GOT3 (cell line): ENCODE measurements around the gene P2RX2.
"Not testable (repeated sequence)": the region's sequence is repeated elsewhere in the genome, so short reads cannot be mapped to it uniquely, and the experiment has no call there.

Experiments used
- DNase-seq: peaks from one replicate; lab custom pipeline; 2025; ENCODE audit warnings: mixed read lengths; lab: John Stamatoyannopoulos, UW

The P2RX2 gene

DNA sequence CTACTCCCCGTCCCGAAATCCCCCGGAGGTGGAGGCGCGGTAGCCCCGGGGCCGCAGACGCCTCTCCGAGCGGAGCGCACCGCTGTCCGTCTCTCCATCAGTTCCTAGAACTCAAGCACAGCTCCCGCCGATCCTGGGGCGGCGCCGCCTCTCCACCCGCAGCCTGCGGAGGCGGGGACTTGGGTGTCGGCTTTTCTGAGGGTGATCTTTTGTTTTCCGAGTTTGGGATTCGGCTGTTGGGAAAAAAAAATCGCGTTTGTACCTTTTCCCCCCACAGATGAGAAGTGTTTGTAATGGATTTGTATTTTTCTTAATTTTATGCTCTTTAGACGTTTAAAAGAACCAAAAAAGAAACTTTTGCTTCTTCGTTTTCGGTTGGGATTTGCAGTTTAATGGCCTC is 34.8 kb upstream of the P2RX2 start:
- DNase-seq = no peak

DNA sequence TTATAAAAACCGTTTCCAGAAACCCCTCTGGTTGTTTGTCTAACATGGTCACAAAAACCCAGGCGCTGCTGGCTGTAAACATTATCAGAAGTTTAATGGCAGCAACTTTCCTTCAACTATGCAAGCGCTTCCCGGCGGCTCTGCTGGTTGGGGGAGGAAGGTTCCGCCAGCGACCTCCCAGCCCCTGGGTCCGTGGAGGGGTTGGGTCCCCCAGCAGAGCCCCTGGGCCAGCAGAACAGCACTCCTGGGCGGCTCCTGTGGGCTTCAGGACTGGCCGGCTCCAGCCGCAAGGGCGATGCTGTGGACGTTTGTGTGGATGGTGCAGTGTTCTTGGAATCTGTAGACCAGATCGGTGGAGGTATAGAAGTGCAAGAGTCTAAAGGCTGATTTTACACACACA is 34.1 kb upstream of the P2RX2 start:
- no peak for DNase-seq

DNA sequence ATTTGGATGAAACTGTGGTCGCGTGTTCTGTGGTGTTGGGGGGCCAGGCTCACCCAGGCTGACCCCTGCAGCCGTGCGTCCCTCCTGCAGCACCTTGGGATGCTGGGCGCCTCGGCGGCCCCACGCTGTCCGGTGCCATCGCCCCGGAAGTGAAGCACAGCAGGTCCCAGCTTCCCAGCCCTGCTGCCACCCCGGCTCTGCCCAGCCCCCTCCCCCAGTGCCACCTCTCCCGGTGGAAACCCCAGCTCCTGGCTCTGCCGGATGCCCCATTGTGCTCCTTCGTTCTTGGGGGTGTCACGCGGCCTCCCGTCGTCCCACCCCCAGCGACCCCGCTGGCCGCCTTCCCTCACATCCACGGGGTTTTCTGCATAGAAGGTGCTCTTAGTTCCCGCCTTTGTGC is 33.4 kb upstream of the P2RX2 start:
- no peak for DNase-seq

DNA sequence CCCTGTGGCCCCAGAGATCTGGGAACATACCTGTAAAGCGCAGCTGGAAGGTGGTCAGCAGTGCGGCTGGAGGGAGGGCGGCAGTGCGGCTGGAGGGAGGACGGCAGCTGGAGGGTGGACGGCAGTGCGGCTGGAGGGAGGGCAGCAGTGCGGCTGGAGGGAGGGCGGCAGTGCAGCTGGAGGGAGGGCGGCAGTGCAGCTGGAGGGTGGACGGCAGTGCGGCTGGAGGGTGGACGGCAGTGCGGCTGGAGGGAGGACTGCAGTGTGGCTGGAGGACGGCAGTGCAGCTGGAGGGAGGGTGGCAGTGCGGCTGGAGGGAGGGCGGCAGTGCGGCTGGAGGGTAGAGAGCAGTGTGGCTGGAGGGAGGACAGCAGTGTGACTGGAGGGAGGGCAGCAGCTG is 31.6 kb upstream of the P2RX2 start:
- DNase-seq = no peak

DNA sequence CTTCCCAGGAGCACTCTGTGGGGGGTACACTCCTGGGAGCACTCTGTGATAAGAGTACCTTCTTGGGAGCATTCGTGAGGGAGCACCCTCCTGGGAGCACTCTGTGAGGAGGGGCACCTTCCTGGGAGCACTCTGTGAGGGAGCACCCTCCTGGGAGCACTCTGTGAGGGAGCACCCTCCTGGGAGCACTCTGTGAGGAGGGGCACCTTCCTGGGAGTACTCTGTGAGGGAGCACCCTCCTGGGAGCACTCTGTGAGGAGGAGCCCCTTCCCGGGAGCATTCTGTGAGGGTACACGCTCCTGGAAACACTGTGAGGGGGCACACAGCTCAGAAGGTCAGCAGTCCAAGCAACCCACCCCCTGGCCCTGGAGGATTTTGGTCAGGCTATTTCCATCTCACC is 30.8 kb upstream of the P2RX2 start:
- no peak for DNase-seq

DNA sequence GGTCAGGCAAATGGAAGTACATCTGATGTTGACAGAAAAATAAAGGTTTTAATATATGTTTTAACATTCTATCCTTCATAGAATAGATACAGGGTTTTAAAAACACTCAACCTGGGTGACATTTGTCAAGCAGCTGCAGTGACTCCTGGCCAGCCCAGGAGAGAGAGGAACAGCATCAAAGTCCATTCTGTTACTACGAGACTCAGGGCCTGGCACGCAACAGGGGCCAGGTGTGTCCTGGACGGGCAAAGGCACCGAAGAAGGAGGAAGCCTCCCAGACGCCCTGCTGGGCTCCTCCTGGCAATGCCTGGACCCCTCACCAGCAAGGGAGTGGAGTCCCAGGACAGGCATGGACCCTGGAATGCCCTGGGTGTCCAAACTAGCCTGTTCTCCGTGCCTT is 30.3 kb upstream of the P2RX2 start:
- no peak for DNase-seq

DNA sequence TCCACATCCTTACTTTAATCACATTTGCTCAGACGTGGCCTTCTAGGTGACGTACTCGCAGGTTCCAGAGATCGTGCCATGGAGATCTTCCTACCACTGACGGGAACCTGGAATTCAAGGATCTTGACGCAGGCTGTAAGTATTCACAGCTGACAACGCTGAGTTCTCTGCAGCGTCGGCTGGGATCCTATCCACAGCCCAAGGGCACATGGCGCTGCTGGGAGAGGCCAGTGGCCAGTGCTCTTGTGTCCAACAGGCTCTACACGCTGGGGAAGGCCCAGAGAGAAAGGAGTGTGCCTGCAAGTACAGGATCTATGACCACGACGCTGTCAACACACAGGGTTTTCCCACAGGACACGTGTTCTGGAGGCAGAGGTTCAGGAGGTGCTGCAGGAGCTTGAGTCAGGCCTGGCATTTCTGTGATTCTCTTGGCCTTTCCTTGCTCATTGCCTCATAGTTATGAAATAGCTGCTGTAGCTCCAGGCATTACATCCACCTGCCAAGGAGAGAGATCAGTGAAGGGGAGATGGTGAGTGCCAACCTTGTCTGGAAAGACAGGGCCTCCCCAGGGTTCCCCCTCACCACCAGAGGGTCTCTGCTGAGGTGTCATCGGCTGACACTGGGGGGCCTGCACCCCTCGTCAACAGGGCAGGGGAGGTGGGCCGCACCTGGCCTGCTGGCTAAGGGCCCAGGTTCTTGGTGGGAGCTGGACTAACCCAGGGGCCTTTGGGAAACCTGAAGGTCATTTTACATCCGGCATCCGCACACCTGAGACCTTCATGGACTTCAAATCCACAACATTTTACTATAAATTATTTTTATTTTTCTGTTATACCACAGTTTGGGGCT is 29.5 kb upstream of the P2RX2 start:
- DNase-seq = no peak

DNA sequence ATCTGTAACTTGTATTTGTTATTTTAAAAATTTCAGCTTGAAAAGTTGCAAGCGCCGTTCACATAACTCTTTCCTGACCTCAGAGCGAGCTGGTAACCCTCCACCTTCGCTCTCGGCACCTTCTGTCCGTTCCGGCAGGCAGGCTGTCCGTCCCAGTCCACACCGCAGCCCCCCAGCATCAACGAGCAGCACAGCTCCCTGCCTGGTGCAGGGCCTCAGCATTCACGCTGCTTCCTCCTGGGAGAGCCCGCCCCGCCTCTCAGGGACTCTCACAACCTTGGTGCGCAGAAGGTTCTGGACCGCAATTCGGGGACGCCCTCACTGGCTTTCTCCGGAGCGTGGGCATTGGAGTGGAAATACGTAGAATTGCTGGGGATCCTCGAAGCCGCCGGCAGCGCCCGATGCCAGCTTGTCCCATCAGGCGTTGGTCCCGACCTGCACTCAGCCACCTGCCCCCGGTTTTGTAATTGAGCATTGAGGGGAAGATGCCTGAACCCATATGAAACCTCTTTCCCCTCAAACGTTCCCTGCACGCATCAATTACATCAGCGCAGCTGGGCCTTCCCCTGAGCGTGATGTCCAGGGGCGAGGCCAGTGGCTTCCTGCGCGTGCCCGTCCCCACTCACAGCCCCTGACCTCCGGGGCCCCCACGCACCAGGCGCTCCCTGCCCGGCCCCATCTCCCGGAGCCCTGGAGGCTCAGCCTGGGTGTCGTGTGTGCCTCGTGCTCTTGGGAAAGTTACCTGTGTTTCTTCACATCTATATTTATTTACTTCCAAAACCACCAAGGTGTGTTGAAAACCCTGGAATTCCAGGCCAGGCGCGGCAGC is 27.3 kb upstream of the P2RX2 start:
- no peak for DNase-seq

DNA sequence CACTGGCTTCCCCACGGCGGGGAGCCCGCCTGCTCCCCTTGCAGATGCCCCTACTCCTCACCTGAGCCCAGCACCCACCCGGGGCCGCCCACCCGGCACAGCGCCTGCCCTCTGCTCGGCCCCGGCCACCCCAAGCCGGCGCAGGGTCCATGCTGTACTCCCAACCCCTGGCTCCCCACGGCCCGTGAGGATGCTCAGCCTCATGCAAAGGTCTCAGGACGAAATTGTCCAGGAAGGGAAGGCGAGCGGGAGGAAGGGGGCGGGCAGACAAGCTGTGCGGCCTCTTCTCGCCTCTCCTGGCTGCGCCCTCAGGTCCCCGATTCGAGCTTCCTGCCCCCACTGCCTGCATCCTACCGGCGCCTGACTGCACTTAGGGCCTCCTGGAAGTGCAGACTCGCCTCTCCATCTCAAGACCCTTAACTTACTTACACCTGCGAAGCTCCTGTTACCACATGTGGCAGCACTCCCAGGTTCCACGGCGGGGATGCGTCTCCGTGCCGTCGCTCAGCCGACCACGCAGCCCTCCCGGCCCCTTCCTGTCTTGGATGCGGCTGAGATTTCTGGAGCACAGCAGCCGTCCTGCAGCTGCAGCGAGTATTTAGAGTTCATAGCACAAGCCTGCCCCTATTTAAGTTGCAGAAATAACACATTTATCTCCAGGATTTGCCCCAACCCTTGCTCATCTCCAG is 26.1 kb upstream of the P2RX2 start:
- no peak for DNase-seq

DNA sequence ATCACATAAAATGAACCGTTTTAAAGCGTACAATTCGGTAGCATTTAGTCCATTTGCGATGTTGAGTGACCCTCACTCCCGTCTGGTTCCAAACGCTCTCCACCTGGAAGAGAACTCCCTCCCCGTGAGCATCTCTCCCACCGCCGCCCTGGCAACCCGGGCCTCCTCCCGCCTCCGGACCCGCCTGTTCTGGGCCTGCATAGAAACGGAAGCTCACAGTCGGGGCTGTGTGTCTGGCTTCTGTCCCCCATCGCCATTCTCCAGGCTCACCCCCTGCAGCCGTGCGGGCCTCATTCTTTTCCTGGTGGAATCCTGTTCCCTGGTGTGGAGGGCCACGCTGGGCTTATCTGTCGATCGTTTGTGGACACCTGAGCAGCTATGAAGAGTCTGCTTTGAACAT is 25.5 kb upstream of the P2RX2 start:
- DNase-seq = no peak

DNA sequence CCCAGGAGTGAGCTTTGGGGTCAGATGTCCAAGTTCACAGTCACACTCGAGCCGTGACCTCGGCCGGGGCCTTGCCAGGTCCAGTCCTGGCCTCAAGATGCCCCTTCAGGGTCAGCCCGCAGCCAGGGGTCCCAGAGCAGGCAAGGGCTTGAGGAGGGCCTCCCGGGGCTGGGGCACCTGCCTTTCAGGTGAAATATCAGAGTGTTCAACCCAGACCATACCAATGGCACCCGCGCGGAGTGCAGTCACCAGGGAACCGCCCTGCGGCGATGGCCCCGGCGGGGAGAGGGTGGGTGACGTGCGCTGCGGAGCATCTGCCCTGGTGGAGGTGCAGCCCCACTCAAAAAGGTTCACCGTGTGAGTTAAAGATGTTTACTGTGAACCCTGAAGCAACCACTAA is 25.1 kb upstream of the P2RX2 start:
- no peak for DNase-seq

DNA sequence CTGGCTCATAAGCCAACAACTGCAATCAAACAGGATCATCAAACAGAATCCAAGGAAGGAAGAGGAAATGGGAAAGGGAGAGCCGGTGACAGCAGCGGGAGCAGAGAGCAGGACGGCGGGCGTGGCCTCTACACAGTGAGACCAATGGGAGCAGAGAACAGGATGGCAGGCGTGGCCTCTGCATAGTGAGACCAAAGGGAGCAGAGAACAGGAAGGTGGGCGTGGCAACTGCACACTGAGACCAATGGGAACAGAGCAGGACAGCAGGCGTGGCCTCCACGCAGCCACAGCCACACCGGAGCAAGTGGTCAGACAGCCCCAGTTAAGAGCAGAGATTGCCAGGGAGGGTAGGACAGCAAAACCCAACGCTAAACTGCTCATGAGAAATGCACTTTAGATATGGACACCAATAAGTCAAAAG is 24.6 kb upstream of the P2RX2 start:
- no peak for DNase-seq

DNA sequence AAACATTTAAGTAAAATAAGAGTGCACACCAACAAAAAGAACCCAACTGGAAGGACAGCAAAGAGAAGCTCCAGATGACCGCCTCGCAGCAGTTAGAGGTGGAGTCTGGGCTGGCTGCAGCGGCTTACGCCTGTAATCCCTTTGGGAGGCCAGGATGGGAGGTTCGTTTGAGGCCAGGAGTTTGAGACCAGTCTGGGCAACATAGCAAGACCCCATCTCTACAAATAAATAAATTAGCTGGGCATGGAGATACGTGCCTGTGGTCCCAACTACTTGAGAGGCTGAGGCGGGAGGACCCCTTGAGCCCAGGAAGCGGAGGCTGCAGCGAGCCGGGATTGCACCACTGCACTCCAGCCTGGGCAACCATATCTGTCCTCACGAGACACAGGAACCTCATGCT is 23.4 kb upstream of the P2RX2 start:
- DNase-seq = no peak

DNA sequence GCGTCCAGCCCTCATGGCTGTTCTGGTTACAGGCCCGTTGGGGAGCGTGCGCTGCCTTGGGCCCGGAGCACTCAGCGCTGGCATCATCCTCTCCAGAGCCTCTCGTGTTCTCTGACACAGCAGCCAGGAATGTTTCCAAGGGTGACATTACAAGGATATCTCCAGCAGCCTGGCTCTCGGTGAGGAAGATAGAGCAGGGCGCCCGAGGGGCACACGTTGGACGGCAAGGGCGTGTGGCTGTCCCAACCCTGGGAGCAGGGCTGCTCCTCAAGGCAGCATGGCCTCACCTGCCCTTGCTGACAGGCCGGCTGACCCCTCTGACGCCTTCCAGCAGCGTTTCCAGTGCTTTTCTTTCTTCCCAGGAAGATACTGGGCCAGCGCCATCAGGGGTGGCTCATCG is 22.6 kb upstream of the P2RX2 start:
- no peak for DNase-seq

DNA sequence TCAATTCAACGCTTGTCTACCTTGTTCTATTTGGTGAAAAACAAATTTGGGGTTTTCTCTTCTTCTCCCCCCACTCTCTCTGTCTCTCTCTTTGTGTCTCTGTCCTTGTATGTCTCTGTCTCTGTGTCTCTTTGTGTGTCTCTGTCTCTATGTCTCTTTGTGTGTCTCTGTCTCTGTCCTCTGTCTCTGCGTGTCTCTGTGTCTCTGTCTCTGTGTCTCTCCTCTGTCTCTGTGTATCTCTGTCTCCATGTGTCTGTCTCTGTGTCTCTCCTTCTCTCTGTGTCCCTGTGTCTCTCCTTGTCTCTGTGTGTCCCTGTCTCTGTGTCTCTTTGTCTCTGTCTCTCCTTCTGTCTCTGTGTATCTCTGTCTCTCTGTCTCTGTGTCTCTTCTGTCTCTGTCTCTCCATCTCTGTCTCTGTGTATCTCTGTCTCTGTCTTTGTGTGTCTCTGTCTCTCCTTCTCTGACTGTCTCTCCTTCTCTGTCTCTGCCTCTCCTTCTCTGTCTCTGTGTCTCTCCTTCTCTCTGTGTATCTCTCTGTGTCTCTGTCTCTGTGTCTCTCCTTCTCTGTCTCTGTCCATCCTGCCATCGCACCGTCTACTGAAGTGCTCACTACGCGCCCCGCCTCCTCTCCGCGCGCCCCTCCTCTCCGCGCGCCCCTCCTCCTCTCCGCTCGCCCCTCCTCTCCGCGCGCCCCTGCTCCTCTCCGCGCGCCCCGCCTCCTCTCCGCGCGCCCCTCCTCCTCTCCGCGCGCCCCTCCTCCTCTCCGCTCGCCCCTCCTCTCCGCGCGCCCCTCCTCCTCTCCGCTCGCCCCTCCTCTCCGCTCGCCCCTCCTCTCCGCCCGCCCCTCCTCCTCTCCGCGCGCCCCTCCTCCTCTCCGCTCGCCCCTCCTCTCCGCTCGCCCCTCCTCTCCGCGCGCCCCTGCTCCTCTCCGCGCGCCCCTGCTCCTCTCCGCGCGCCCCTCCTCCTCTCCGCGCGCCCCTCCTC is 21.0 kb upstream of the P2RX2 start:
- DNase-seq = no peak

DNA sequence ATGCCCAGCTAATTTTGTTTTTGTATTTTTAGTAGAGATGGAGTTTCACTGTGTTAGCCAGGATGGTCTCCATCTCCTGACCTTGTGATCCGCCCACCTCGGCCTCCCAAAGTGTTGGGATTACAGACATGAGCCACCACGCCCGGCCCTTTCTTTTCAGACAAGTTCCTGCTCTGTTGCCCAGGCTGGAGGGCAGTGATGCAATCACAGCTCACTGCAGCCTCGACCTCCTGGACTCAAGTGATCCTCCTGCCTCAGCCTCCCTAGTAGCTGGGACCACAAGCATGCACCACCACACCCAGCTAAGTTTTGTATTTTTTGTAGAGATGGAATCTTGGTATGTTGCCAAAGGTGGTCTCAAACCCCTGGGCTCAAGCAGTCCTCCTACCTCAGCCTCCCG is 19.1 kb upstream of the P2RX2 start:
- DNase-seq = not testable (repeated sequence)

DNA sequence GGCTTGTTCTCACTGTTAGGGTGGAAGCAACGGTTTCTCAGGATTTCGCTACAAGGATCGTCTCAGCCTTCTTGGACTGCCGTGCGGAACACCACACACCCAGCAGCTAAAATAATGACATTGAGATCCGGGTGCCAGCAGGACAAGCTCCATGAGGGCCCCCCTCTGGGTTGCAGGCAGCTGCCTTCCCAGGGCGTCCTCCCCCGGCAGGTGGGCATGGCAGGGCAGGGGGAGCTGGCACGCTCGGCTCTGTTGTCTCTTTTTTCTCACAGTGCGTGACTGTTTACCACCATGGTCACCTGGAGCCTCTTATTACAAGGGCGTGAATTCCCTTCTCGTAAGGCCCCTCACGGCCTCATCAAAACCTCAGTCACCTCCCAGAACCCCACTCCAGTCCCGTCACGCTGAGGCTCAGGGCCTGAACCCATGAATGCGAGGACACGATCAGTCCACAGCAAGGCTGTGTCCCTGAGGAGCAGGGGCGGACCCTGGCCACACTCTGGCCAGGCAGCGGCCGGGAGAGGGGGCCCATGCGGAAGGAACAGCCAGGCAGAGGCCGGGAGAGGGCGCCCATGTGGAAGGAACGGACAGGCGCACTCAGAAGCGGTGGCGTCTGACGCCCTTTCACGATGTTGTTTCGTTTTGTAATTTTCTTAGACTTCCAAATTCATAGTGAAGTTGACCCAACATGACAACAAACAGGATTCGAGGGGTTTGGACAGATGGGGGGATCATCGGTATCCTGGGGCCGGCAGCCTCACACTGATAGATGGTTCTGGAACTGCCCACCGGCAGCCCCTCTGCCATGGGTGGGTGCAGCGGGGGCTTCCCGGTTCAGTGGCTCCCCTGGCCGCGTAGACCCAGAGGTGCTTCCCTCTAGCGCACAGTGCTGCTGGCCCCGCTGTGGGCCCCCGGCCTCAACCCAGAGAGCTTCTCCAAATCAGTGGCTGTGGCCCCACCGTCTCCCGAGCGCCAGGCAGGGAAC is 18.2 kb upstream of the P2RX2 start:
- DNase-seq = no peak

DNA sequence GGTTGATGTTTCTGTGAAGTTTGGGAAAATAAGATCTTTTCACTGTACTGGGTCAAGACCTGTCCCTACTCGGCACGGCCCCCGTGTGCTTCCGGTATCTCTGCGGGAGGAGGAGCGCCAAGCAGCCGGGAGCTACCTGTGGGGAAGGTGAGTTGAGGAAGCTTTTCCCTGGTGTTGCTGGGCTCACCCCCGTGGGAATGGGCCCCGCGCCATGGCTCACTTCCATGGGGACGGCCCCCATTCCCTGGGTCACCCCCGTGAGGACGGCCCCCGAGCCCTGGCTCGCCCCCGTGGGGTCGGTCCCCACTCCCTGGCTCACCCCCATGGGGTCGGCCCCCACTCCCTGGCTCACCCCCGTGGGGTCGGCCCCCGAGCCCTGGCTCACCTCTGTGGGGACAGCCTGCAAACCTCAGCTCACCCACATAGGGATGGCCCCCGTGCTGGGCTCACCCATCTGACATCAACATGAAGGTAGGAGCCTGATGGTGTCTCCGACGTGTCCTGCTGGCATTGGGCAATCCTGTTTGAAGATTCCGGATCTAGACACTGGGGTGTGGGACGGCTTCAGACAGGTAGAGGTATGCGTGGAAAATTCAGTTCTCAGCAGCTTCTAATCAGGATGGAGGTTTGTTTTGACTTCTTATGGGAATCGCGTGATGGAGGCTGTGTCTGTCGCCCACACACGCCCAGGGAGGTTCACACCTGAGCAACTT is 17.2 kb upstream of the P2RX2 start:
- no peak for DNase-seq

DNA sequence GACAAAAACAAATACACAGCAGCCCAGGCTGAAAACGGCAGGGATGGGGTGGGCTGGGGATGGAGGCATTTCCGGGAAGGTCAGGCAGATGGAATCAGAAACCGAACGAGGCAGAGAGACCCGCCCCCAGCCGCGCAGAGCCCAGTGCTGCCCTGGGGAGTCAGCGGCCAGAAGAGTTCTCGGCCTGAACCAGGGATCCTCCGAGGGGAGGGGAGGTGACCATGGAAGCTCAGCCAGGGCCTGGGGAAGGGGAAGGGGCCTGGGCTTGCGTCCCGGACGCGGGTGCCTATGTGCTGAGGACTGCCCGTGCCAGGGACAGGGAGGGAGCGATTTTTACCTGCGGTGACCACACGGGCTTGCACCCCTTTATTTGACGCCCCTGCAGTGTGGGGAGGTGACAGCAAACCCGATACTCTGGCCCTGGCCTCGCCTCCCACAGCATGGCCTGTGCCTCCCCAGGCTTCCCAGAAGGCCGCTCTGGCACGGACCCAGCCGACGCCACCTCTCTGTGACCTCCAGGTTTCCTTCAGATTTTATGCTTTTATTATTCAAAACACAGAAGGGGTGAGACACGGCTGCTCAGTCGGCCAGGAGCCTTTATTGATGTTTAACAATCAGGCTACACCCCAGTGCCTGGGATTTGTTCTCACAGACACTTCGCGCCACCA is 15.9 kb upstream of the P2RX2 start:
- no peak for DNase-seq
